ENCODE results near the gene HYLS1. TPM values are rescaled to one million over a fixed set of nuclear protein-coding genes. Genes with fewer than 3 reads are reported as not detected.

Gene HYLS1
- total RNA-seq, 1 experiment from 2014 or later = 18.8 TPM

GRCh38 chr11:125949271-125950177, 62.1 kb downstream of the HYLS1 start:
- intact Hi-C loops (cut with micrococcal nuclease; ENCODE audit: unreplicated experiment) = no loop called here
- Histone ChIP-seq H3K36me3 (ENCODE audit: insufficient read depth, low read length, poor library complexity, severe bottlenecking) (no peaks in the 10 kb centered on the region), H3K9me3 (ENCODE audit: low read depth, low read length, poor library complexity, severe bottlenecking) (no peaks in the 10 kb centered on the region), H3K27ac (ENCODE audit: low read depth, low read length, poor library complexity, severe bottlenecking) (no peak overlapping the region), H3K4me3 (ENCODE audit: low read depth, low read length, poor library complexity, severe bottlenecking) (no peak overlapping the region), H3K4me1 (ENCODE audit: insufficient read depth, low read length, poor library complexity, severe bottlenecking) (no peaks in the 10 kb centered on the region), H3K27me3 (replicated peaks; ENCODE audit: insufficient read depth, low read depth, low read length, poor library complexity) (no peaks in the 10 kb centered on the region)
- ChIA-PET CTCF (no interaction called here), POLR2A (ENCODE audit: low non-redundant PET) (no interaction called here)
- no TSS peak for BruUV-seq (replicated peaks)
- no peak for TF ChIP-seq EZH2 (IDR thresholded peaks at IDR 0.05; ENCODE audit: borderline replicate concordance, low read depth, low read length, poor library complexity, severe bottlenecking)
- TF ChIP-seq CTCF (conservative IDR thresholded peaks at IDR 0.05; ENCODE audit: low read depth, low read length) = no peak
- DNase-seq (ENCODE audit: low spot score) = no peak

- ChIA-PET CTCF (no interaction called here), POLR2A (ENCODE audit: low non-redundant PET) (no interaction called here)
- no TSS peak for BruUV-seq (replicated peaks)
- H3K4me3 ChIP-seq (ENCODE audit: low read depth, low read length, poor library complexity, severe bottlenecking) = no peak overlapping the region
- H3K4me1 ChIP-seq (ENCODE audit: insufficient read depth, low read length, poor library complexity, severe bottlenecking) = no peaks in the 10 kb centered on the region
- H3K27me3 ChIP-seq (replicated peaks; ENCODE audit: insufficient read depth, low read depth, low read length, poor library complexity) = no peaks in the 10 kb centered on the region
- TF ChIP-seq EZH2 (IDR thresholded peaks at IDR 0.05; ENCODE audit: borderline replicate concordance, low read depth, low read length, poor library complexity, severe bottlenecking) (no peak), CTCF (conservative IDR thresholded peaks at IDR 0.05; ENCODE audit: low read depth, low read length) (no peak)
- intact Hi-C loops (cut with micrococcal nuclease; ENCODE audit: unreplicated experiment) = no loop called here
- H3K36me3 ChIP-seq (ENCODE audit: insufficient read depth, low read length, poor library complexity, severe bottlenecking) = no peaks in the 10 kb centered on the region
- no peak overlapping the region for H3K27ac ChIP-seq (ENCODE audit: low read depth, low read length, poor library complexity, severe bottlenecking)
- no peak for DNase-seq (ENCODE audit: low spot score)
- no peaks in the 10 kb centered on the region for H3K9me3 ChIP-seq (ENCODE audit: low read depth, low read length, poor library complexity, severe bottlenecking)
Measured at GRCh38 chr11:125950178-125950490, 62.7 kb downstream of the HYLS1 start.

Other genes with a start within 250 kb of the HYLS1 start
- not detected in 2 replicates for gene ACRV1, start 206.8 kb upstream of the HYLS1 start, total RNA-seq (2021)
- gene PATE1, start 141.4 kb upstream of the HYLS1 start, total RNA-seq (2021) = not detected in 2 replicates
- not detected in 2 replicates for gene PATE2, start 108.8 kb upstream of the HYLS1 start, total RNA-seq (2021)
- not detected in 2 replicates for gene PATE3, start 99.5 kb upstream of the HYLS1 start, total RNA-seq (2021)
- not detected in 2 replicates for gene PATE4, start 54.4 kb upstream of the HYLS1 start, total RNA-seq (2021)
- 18.7 and 20.9 TPM in 2 replicates for gene PUS3, start 15.5 kb downstream of the HYLS1 start, total RNA-seq (2021)
- 0.39 and 0.55 TPM in 2 replicates for gene DDX25, start 16.8 kb downstream of the HYLS1 start, total RNA-seq (2021)
- not detected in 2 replicates for gene VSIG10L2, start 58.4 kb downstream of the HYLS1 start, total RNA-seq (2021)
- gene CDON, start 175.2 kb downstream of the HYLS1 start, total RNA-seq (2021) = 25.3 and 31.0 TPM in 2 replicates

Measured in A673 (cell line).